ENCODE data around the gene ZC3H8.
"Not testable (repeated sequence)": the region's sequence is repeated elsewhere in the genome, so short reads cannot be mapped to it uniquely, and the experiment has no call there.

Gene ZC3H8

DNA sequence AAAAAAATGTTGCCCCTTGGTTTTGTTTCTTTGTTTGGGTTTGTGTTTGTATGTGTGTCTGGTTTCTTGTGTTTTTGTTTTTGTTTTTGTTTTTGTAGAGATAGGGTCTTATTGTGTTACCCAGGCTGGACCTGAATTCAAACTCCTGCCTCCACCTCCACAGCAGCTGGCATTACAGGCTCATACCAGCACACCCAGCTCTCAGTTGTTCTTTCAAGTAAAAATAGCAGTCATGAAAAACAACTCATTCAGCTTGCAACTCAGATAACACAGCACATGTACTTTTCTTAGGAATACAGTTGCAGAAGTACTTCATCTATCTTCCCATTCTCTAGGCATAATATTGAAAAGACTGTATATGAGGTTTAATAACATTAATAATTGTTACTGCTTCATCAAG is 37.0 kb downstream of the ZC3H8 start:
- H3K4me3 ChIP-seq (ENCODE audit: low read length): no peak overlapping the region
- DNase-seq (ENCODE audit: low read depth): no peak
- H3K27me3 ChIP-seq (replicated peaks; ENCODE audit: control insufficient read depth, insufficient read depth, low read length): no peaks in the 10 kb centered on the region
- H3K9me3 ChIP-seq (ENCODE audit: control insufficient read depth, low read length): peaks cover 6% of the 10 kb centered on the region
- H3K36me3 ChIP-seq (ENCODE audit: control insufficient read depth, insufficient read depth, low read length, severe bottlenecking): peaks cover 15% of the 10 kb centered on the region
- H3K9ac ChIP-seq (ENCODE audit: low read length): no peak overlapping the region
- no peaks in the 10 kb centered on the region for H3K4me1 ChIP-seq (ENCODE audit: control insufficient read depth, insufficient read depth, low read length)

- H3K9me3 ChIP-seq (ENCODE audit: control insufficient read depth, low read length): peaks cover 6% of the 10 kb centered on the region
- no peak for DNase-seq (ENCODE audit: low read depth)
- H3K9ac ChIP-seq (ENCODE audit: low read length): no peak overlapping the region
- peaks cover 11% of the 10 kb centered on the region for H3K36me3 ChIP-seq (ENCODE audit: control insufficient read depth, insufficient read depth, low read length, severe bottlenecking)
- no peak overlapping the region for H3K4me3 ChIP-seq (ENCODE audit: low read length)
- no peaks in the 10 kb centered on the region for H3K27me3 ChIP-seq (replicated peaks; ENCODE audit: control insufficient read depth, insufficient read depth, low read length)
- H3K4me1 ChIP-seq (ENCODE audit: control insufficient read depth, insufficient read depth, low read length): no peaks in the 10 kb centered on the region
Observed at GRCh38 chr2:112216167-112216566, 38.7 kb downstream of the ZC3H8 start.

GRCh38 chr2:112207905-112208304 is 46.9 kb downstream of the ZC3H8 start:
- H3K9ac ChIP-seq (ENCODE audit: low read length); H3K36me3 ChIP-seq (ENCODE audit: control insufficient read depth, insufficient read depth, low read length, severe bottlenecking); DNase-seq (ENCODE audit: low read depth); H3K4me1 ChIP-seq (ENCODE audit: control insufficient read depth, insufficient read depth, low read length); H3K27me3 ChIP-seq (replicated peaks; ENCODE audit: control insufficient read depth, insufficient read depth, low read length); H3K4me3 ChIP-seq (ENCODE audit: low read length): not testable (repeated sequence)
- H3K9me3 ChIP-seq (ENCODE audit: control insufficient read depth, low read length): peaks cover 31% of the 10 kb centered on the region

DNA sequence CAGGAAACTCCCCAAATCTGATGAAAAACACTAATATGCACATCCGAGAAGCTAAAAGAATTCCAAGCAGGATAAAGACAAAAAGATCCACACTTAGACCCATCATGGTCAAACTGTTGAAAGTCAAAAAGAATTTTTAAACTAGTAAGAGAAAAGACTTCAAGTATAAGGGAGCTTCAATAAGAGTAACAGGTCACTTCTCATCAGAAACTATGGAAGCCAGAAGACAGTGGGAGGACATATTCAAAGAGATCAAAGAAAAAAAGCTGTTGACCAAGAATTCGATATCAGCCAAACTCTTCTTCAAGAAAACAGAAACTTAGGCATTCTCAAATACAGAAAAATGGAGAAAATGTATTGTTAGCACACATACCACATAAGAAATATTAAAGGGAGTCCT is 50.4 kb downstream of the ZC3H8 start:
- no peak overlapping the region for H3K4me3 ChIP-seq (ENCODE audit: low read length)
- H3K9ac ChIP-seq (ENCODE audit: low read length): no peak overlapping the region
- no peaks in the 10 kb centered on the region for H3K27me3 ChIP-seq (replicated peaks; ENCODE audit: control insufficient read depth, insufficient read depth, low read length)
- peaks cover 34% of the 10 kb centered on the region for H3K9me3 ChIP-seq (ENCODE audit: control insufficient read depth, low read length)
- no peaks in the 10 kb centered on the region for H3K36me3 ChIP-seq (ENCODE audit: control insufficient read depth, insufficient read depth, low read length, severe bottlenecking)
- H3K4me1 ChIP-seq (ENCODE audit: control insufficient read depth, insufficient read depth, low read length): no peaks in the 10 kb centered on the region
- DNase-seq (ENCODE audit: low read depth): peak; percentile 7

DNA sequence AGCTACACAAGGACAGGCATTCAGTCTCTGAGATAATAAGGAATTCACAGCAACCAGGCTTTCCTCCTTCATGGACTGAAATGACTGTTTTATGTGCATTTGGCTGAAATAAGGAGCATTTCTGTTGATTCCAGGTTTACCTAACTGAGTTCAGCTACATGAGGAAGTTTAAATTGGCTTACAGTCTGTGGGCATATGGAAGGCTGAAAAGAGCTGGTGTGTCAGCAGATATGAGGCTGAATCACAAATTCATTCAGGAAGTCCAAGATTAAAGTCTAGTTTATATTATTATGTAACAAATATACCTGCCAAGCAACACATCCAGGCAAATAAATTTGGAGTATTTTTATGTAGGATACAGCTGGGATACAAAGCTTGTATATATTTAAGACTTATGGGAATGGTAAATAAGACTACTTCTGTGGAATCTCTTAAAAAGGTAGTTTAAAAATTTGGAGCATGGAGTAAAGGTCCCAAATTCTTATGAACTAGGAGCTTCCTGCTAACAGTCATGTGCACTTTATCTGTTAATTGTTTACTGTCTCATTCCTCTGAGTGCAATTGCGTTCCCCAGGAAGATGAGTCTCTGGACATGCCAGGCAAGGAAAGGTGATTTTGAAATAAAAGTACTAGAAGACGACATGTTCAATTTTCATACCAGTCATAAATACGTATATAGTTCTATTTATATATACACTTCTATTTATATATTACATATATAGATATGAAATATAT is 53.0 kb downstream of the ZC3H8 start:
- Histone ChIP-seq H3K36me3 (ENCODE audit: control insufficient read depth, insufficient read depth, low read length, severe bottlenecking) (no peaks in the 10 kb centered on the region), H3K27me3 (replicated peaks; ENCODE audit: control insufficient read depth, insufficient read depth, low read length) (no peaks in the 10 kb centered on the region), H3K9ac (ENCODE audit: low read length) (no peak overlapping the region), H3K9me3 (ENCODE audit: control insufficient read depth, low read length) (peaks cover 29% of the 10 kb centered on the region), H3K4me3 (ENCODE audit: low read length) (no peak overlapping the region), H3K4me1 (ENCODE audit: control insufficient read depth, insufficient read depth, low read length) (no peaks in the 10 kb centered on the region)
- DNase-seq (ENCODE audit: low read depth): no peak

- H3K9ac ChIP-seq (ENCODE audit: low read length): no peak overlapping the region
- H3K4me1 ChIP-seq (ENCODE audit: control insufficient read depth, insufficient read depth, low read length): no peaks in the 10 kb centered on the region
- H3K4me3 ChIP-seq (ENCODE audit: low read length): no peak overlapping the region
- no peaks in the 10 kb centered on the region for H3K27me3 ChIP-seq (replicated peaks; ENCODE audit: control insufficient read depth, insufficient read depth, low read length)
- H3K36me3 ChIP-seq (ENCODE audit: control insufficient read depth, insufficient read depth, low read length, severe bottlenecking): no peaks in the 10 kb centered on the region
- peaks cover 15% of the 10 kb centered on the region for H3K9me3 ChIP-seq (ENCODE audit: control insufficient read depth, low read length)
- no peak for DNase-seq (ENCODE audit: low read depth)
Observed at GRCh38 chr2:112199188-112199587, 55.7 kb downstream of the ZC3H8 start.

DNA sequence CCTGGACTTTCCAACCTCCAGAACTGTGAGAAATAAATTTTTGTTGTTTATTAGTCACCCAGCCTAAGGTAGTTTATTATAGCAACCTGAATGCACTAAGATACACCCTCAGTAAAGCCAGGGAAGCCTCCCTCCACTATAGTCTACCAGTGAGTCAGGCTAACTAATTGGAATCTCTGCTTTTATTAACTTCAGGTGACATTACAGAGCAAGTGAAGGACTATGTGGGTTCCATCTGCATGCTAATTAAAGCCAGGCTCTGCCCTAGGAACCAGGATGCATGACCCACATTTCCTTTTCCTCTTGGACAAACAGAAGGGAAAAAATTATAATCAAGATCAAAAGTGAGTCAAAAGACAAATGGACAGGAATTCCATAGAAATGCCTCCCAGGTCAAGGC is 56.1 kb downstream of the ZC3H8 start:
- DNase-seq (ENCODE audit: low read depth): no peak
- H3K4me1 ChIP-seq (ENCODE audit: control insufficient read depth, insufficient read depth, low read length): no peaks in the 10 kb centered on the region
- H3K9ac ChIP-seq (ENCODE audit: low read length): no peak overlapping the region
- no peak overlapping the region for H3K4me3 ChIP-seq (ENCODE audit: low read length)
- peaks cover 11% of the 10 kb centered on the region for H3K9me3 ChIP-seq (ENCODE audit: control insufficient read depth, low read length)
- no peaks in the 10 kb centered on the region for H3K36me3 ChIP-seq (ENCODE audit: control insufficient read depth, insufficient read depth, low read length, severe bottlenecking)
- no peaks in the 10 kb centered on the region for H3K27me3 ChIP-seq (replicated peaks; ENCODE audit: control insufficient read depth, insufficient read depth, low read length)

DNA sequence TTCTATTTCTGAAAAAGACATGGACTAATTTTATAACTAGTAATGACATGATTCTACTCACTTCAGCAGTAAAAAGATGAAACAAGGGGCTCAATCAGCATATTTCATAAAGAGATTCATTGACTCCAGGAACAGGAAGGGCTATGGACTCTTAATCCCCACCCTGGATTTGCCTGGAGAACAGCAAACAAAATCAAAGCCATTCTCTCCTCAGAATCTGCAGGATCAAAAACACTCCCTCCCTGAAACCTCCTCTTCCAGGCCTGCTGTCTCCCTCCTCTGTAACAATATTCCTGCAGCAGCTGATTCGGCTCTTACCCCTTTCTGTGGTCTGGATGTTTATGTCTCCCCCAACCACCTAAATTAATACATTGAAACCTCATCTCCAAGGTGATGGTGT is 57.0 kb downstream of the ZC3H8 start:
- no peak overlapping the region for H3K4me3 ChIP-seq (ENCODE audit: low read length)

GRCh38 chr2:112195950-112196349 is 58.9 kb downstream of the ZC3H8 start:
- no peaks in the 10 kb centered on the region for H3K36me3 ChIP-seq (ENCODE audit: control insufficient read depth, insufficient read depth, low read length, severe bottlenecking)
- H3K4me3 ChIP-seq (ENCODE audit: low read length): no peak overlapping the region
- no peaks in the 10 kb centered on the region for H3K4me1 ChIP-seq (ENCODE audit: control insufficient read depth, insufficient read depth, low read length)
- DNase-seq (ENCODE audit: low read depth): no peak
- H3K9ac ChIP-seq (ENCODE audit: low read length): no peak overlapping the region
- no peaks in the 10 kb centered on the region for H3K9me3 ChIP-seq (ENCODE audit: control insufficient read depth, low read length)
- no peaks in the 10 kb centered on the region for H3K27me3 ChIP-seq (replicated peaks; ENCODE audit: control insufficient read depth, insufficient read depth, low read length)

More for the DNA sequence above, 57.0 kb downstream of the ZC3H8 start:
- Histone ChIP-seq H3K9me3 (ENCODE audit: control insufficient read depth, low read length) (peaks cover 2% of the 10 kb centered on the region), H3K9ac (ENCODE audit: low read length) (no peak overlapping the region), H3K27me3 (replicated peaks; ENCODE audit: control insufficient read depth, insufficient read depth, low read length) (no peaks in the 10 kb centered on the region), H3K4me1 (ENCODE audit: control insufficient read depth, insufficient read depth, low read length) (no peaks in the 10 kb centered on the region), H3K36me3 (ENCODE audit: control insufficient read depth, insufficient read depth, low read length, severe bottlenecking) (no peaks in the 10 kb centered on the region)
- DNase-seq (ENCODE audit: low read depth): no peak

GRCh38 chr2:112195167-112195766 is 59.6 kb downstream of the ZC3H8 start:
- Histone ChIP-seq H3K36me3 (ENCODE audit: control insufficient read depth, insufficient read depth, low read length, severe bottlenecking) (no peaks in the 10 kb centered on the region), H3K9me3 (ENCODE audit: control insufficient read depth, low read length) (no peaks in the 10 kb centered on the region), H3K9ac (ENCODE audit: low read length) (no peak overlapping the region), H3K4me1 (ENCODE audit: control insufficient read depth, insufficient read depth, low read length) (no peaks in the 10 kb centered on the region), H3K27me3 (replicated peaks; ENCODE audit: control insufficient read depth, insufficient read depth, low read length) (no peaks in the 10 kb centered on the region), H3K4me3 (ENCODE audit: low read length) (no peak overlapping the region)
- no peak for DNase-seq (ENCODE audit: low read depth)

- no peak for DNase-seq (ENCODE audit: low read depth)
- Histone ChIP-seq H3K36me3 (ENCODE audit: control insufficient read depth, insufficient read depth, low read length, severe bottlenecking) (no peaks in the 10 kb centered on the region), H3K4me3 (ENCODE audit: low read length) (no peak overlapping the region), H3K9ac (ENCODE audit: low read length) (no peak overlapping the region), H3K27me3 (replicated peaks; ENCODE audit: control insufficient read depth, insufficient read depth, low read length) (no peaks in the 10 kb centered on the region), H3K4me1 (ENCODE audit: control insufficient read depth, insufficient read depth, low read length) (no peaks in the 10 kb centered on the region), H3K9me3 (ENCODE audit: control insufficient read depth, low read length) (no peaks in the 10 kb centered on the region)
Observed at GRCh38 chr2:112194482-112194881, 60.4 kb downstream of the ZC3H8 start.

DNA sequence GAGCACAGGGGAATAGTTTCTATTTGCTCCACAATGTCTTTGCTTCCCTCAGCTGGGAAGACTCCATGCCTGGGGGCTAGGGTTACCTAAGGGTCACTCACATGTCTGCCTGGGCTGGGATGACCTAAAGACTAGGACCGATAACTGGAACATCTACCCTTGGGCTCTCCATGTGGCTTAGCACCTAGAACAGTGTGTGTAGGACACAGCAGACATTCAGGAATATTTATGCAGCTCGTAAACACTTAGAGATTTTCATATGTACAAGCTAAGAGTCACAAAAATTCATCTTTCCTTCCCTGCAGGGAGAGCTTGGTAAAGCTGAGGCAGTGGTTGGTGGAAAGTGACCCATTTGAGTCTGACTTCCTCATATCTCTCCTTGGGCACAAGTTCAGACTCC is 60.8 kb downstream of the ZC3H8 start:
- Histone ChIP-seq H3K27me3 (replicated peaks; ENCODE audit: control insufficient read depth, insufficient read depth, low read length) (no peaks in the 10 kb centered on the region), H3K4me3 (ENCODE audit: low read length) (no peak overlapping the region)

More for the DNA sequence above, 60.8 kb downstream of the ZC3H8 start:
- no peaks in the 10 kb centered on the region for H3K9me3 ChIP-seq (ENCODE audit: control insufficient read depth, low read length)
- no peaks in the 10 kb centered on the region for H3K4me1 ChIP-seq (ENCODE audit: control insufficient read depth, insufficient read depth, low read length)
- no peaks in the 10 kb centered on the region for H3K36me3 ChIP-seq (ENCODE audit: control insufficient read depth, insufficient read depth, low read length, severe bottlenecking)
- H3K9ac ChIP-seq (ENCODE audit: low read length): no peak overlapping the region
- DNase-seq (ENCODE audit: low read depth): no peak
